Inflammatory macrophage (primary cell): Measurements from ENCODE around the gene CLDN15.
A peak's percentile ranks its signal among the peaks of the same experiment; 100 is the strongest.
"Not testable (repeated sequence)": the region's sequence is repeated elsewhere in the genome, so short reads cannot be mapped to it uniquely, and the experiment has no call there.

Source experiments
- DNase-seq, 2 donors: peaks; one replicate each; pipeline ENCODE4 v3.0.0-alpha.2; 2020 to 2022

Gene CLDN15

DNA sequence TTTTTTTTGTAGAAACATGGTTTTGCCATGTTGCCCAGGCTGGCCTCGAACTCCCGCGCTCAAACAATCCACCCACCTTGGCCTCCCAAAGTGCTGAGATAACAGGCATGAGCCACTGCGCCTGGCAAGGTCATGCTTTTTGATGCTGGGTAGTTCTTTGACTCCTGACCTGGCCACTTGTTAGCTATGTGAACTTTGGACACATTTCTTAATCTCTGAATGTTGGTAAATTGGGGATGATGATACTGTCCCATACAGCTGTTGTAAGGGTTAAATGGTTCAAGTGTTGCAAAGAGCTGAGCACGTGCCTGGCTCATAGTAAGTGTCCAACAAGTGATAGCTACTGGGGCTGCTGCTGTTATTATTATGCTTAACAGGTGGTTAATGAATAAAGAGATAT lies 17.3 kb downstream of the CLDN15 start:
- DNase-seq, result no peak

DNA sequence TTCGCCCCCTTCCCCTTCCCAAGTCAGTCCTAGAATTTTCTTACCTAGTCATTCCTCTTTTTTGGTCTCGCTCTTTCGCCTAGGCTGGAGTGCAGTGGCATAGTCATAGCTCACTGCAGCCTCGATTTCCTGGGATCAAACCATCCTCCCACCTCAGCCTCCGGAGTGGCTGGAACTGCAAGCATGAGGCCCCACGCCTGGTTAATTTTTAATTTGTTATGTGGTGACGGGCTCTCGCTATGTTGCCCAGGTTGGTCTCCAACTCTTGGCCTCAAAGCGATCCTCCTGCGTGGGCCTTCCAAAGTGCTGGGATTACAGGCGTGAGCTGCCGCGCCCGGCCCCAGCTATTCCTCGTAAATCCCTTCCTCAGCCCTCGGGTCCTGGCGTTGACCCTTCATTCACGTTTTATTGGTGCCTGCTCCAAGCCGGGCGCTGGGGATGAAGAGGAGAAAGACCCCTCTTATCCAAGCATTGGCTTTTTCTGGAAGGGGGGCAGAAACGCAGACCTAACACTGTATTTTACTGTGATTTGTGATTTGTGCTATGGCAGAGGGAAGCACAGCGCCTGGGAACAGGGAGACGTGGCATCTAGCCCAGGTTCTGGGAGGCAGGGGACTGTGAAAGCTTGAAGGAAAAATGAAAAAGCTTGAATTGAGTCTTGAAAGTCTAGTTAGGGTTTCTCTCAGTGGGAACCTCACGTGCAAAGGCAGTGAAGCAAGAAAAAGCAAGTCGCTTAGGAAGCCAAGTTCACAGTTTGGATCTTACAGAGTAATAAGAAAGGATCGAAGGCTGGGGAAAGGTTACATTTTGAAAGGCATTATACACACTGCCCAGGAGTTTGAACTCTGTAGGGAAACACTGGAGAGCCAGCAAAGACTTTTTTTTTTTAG lies 19.1 kb downstream of the CLDN15 start:
- DNase-seq, result no peak

- DNase-seq, result peak; percentile 99
Measured at GRCh38 chr7:101217388-101218235, 20.0 kb downstream of the CLDN15 start, which contains the start of the genes PLOD3 and ZNHIT1. Gene PLOD3, minus strand, starts transcription at chr7:101217581. Its CDS starts 307 bp downstream, at chr7:101217274. Gene ZNHIT1, plus strand, starts transcription at chr7:101218165. Its CDS starts 31 bp downstream, at chr7:101218196.

- no peak for DNase-seq
Measured at GRCh38 chr7:101216860-101217387, 20.7 kb downstream of the CLDN15 start.

GRCh38 chr7:101216001-101216859 lies 21.4 kb downstream of the CLDN15 start:
- peak; percentile 29 to 40 for DNase-seq

DNA sequence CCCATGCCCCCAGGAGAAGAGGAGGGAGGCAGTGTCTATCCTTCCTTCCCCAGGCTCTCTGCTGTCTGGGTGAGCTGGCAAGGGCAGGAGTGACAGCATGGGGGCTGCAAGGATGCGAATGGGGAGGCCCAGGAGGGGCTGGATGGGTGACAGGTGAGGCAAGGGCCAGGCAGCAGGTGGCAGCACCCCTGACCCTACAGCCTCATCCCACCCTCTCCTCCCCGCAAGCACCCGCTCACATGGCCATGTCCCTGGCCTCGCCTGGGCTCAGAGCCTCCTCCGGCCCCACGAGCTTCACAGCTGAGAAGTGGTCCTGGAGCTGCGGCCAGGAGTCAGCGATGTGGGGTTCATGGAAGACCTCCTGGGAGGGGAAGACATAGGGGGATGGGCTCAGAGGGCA lies 25.6 kb downstream of the CLDN15 start:
- DNase-seq, result no peak

- DNase-seq, result no peak
Measured at GRCh38 chr7:101211501-101211900, 26.1 kb downstream of the CLDN15 start.

- no peak for DNase-seq
Measured at GRCh38 chr7:101210143-101210542, 27.5 kb downstream of the CLDN15 start.

DNA sequence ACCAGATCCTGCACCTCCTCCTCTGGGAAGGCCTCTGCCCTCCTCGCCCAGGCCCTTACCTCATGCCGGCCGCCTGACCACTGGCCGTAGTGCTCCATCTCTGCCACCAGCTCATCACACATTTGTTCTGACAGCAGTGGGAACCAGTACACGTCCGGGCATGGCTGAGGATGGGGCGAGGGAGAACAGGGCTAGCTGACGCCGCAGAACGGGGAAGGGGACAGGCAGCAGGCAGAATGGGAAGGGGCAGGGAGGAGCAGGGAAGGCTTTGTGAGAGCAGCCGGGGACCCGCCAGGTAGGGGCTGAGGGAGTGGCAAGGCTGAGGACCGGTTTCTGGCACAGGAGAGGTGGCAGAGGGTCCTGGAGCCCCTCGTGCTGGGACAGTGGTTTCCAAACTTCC lies 28.8 kb downstream of the CLDN15 start:
- no peak for DNase-seq

GRCh38 chr7:101207459-101207858 lies 30.1 kb downstream of the CLDN15 start:
- no peak for DNase-seq

GRCh38 chr7:101206665-101207042 lies 30.9 kb downstream of the CLDN15 start:
- no peak for DNase-seq

DNA sequence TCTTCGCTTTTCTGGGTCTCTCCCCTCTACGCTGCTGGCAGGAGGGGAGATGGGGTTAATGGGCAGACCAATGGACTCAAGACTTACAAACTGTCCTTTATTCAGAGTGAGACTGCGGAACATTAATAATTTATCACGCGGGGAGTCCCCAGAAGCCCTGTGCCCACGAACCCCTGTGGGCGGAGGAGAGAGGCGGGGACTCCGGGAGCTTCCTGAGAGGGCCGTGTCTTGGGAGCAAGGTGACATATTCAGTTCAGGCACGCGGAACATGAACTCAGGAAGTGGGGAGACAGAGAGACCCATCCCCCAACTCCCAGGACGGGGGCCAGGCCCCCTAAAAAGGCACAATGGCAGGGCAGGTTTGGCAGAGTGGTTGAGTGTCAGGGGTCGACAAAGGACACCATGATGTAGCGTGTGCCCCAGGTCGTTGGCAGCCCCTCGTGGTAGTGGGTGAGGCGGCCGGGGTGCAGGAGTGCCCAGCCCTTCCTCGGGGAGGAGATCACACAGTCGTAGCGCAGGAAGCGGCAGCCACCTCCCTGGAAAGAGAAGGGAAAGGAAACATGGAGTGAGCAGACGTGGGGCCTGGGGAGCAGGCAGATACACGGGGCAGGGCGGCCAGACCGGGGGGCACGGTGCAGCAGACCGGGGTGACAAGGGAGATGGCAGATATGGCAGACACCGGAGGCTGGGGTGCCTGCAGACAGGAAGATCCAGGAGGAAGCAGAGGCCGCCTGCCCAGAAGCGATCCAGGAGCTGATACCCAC lies 31.5 kb downstream of the CLDN15 start:
- no peak for DNase-seq

- peak; percentile 74 to 77 for DNase-seq
Measured at GRCh38 chr7:101203740-101204738, 33.6 kb downstream of the CLDN15 start.

- DNase-seq, result no peak
Measured at GRCh38 chr7:101202603-101202918, 35.0 kb downstream of the CLDN15 start.

DNA sequence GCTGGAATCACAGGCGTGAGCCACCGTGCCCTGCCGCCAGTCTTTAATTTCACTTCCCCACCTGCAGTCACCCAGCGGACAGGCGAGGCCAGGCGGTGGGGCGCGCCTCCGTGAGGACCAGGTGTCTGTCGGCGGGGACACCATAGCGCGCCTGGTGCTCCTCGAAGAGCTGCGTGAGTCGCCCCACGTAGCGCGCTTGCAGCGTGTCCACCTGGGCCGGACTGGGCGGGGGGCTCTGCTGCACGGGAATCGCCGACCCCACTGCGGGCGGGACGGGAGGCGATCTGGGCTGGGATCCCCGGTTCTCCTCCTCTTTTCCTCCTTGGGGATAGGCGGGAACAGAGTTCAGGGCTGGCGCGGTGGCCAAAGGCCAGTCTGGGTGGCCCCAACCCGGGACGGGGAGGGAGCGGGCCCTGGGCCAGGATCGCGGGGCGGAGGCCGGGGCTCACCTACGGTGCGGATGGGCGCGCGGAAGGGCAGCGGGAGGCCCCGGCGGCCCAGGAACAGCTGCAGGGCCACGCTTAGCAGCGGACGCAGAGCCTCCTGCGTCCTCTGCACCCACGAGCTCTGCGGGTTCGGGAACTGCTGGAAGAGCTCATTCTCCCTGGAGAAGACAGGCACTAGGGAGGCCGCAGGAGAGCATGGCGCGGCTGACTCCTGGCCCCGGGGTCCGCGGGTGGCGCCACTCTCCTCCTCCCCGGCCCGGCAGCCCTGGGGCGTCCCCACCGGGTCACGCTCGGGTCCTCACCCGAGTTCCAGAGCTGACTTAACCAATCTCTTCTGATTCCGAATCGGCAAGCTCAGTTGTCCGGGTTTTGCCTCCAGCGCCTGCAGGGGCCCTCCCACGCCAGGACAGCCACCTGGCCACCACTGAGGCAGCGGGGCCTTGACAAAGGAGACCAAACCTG lies 35.7 kb downstream of the CLDN15 start:
- no peak for DNase-seq

DNA sequence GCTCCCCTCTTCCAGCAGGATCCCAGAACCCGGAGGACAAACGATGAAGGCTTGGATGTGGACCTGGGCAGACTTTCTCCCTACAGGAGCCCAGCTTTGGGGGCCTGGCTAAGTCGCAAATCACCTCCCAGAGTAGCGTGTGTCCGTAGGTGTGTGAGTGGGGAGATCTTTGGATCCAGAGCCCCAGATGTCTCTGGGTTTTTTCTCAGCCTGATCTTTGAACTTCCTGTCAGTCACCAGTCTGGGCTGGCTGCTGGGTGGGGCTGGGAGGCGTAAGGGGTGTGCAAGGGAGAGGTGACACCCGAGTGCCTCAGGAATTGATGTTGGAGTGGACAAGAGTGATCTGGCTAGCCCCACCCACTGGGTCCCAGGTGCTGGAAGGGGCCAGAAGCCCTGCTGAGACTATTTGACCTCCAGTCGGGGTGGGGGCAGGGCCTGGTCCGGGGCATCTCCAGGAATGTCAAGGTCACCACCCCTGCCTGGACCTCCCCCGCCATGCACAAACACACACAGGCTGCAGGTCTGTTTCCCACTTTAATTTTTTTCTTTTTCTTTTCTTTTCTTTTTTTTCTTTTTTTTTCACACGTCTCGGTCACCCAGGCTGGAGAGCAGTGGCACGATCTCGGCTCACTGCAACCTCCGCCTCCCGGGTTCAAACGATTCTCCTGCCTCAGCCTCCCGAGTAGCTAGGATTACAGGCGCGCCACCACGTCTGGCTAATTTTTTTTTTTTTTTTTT lies 36.6 kb downstream of the CLDN15 start, which contains the start of gene MOGAT3:
Gene MOGAT3 (minus strand): TSS at position 175 of the 738 bp plus-strand sequence. CDS start 182 bp downstream, outside the sequence.
- peak in 1 of 2 donors; percentile 12 for DNase-seq

GRCh38 chr7:101200504-101200861 lies 37.1 kb downstream of the CLDN15 start:
- no peak for DNase-seq

DNA sequence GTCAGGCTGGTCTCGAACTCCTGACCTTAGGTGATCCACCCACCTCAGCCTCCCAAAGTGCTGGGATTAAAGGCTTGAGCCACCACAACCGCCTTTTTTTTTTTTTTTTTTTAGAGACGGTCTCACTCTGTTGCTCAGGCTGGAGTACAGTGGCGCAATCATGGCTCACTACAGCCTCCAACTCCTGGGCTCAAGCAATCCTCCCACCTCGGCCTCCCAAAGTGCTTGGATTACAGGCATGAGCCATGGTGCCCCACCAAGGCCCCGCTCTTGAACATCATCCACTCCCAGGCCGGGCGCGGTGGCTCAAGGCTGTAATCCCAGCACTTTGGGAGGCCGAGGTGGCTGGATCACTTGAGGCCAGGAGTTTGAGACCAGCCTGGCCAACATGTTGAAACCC lies 38.1 kb downstream of the CLDN15 start:
- DNase-seq, result not testable (repeated sequence)
